Body of pancreas (tissue), 4 donors: Measurements from ENCODE around the gene SH3PXD2A. TPM values are rescaled to one million over a fixed set of nuclear protein-coding genes. Genes with fewer than 3 reads are reported as not detected.

Experiments used
- ATAC-seq: fragments of 150-250 bp; one replicate; pipeline ENCODE4 v1.9.1; 2016
- DNase-seq, 4 donors: peaks; one replicate each; pipeline ENCODE4 v3.0.0-alpha.2; 2019
- H3K27ac ChIP-seq, 4 donors: fragments of 200-600 bp; sonication (generic); 1 replicate in 3 of 4; 2 replicates in 1 of 4; pipeline versions ENCODE4 v1.5.1 to v1.6.1; 2016 to 2019; ENCODE audit warnings: mild to moderate bottlenecking in 1 of 4, mixed read lengths in 1 of 4, moderate library complexity in 1 of 4
- H3K27me3 ChIP-seq, 2 donors: fragments of 200-600 bp; sonication (generic); one replicate each; pipeline ENCODE4 v1.6.0; 2016; ENCODE audit warnings: mild to moderate bottlenecking in 1 of 2
- H3K36me3 ChIP-seq, 2 donors: fragments of 200-600 bp; sonication (generic); replicated peaks in 1 of 2; 2 replicates each; pipeline ENCODE4 v1.5.1; 2016; ENCODE audit warnings: low read depth in 2 of 2; ENCODE audit not compliant: insufficient read depth in 1 of 2
- H3K4me1 ChIP-seq: fragments of 200-600 bp; sonication (generic); one replicate; pipeline ENCODE4 v1.6.0; 2016
- H3K4me3 ChIP-seq, 2 donors: fragments of 200-600 bp; sonication (generic); 1 replicate in 1 of 2; 2 replicates in 1 of 2; pipeline ENCODE4 v1.5.1; 2016 to 2019
- H3K9me3 ChIP-seq, 3 donors: fragments of 200-600 bp; sonication (generic); 1 replicate in 2 of 3; 2 replicates in 1 of 3; pipeline ENCODE4 v1.5.1; 2016
- CTCF ChIP-seq, 7 experiments: fragments of 450-650 bp in 4 of 7; fragments of 200-600 bp in 3 of 7; sonication (generic) in 3 of 7; IDR thresholded peaks; one replicate each; pipeline ENCODE4 v1.5.1; 2016 to 2019; ENCODE audit warnings: antibody characterized with exemption in 7 of 7
- POLR2A ChIP-seq, 3 donors: fragments of 450-650 bp; IDR thresholded peaks; one replicate each; pipeline ENCODE4 v1.6.1; 2016; ENCODE audit warnings: antibody characterized with exemption in 3 of 3, mild to moderate bottlenecking in 2 of 3
- WGBS, 2 donors: methylation state at CpG; one replicate each; pipeline ENCODE4 v1.1.5; 2017; 5-methylcytosine and 5-hydroxymethylcytosine counted together
- intact Hi-C: fragments of 100-400 bp; cut with DNase I; formaldehyde crosslinking; loops from one replicate; pipeline ENCODE4 v1.15.1; 2023
- total RNA-seq, 2 donors: library from RNA; depleted of rRNA; stranded (reverse); fragments of >200 nt; gene quantifications; one replicate each; pipeline ENCODE4 v1.1.0, GENCODE V29; 2016

Gene SH3PXD2A
- total RNA-seq, 2 donors from 2014 or later, result 7.3 to 9.9 TPM

- intact Hi-C loops, result no loop called here
- H3K36me3 ChIP-seq, result no peaks in the 10 kb centered on the region
- H3K27ac ChIP-seq, result no peak overlapping the region
- DNase-seq, result no peak
- no peak for TF ChIP-seq CTCF (IDR thresholded peaks at IDR 0.05)
- no peak for TF ChIP-seq POLR2A (IDR thresholded peaks at IDR 0.05)
- no peak overlapping the region for H3K4me3 ChIP-seq
- H3K9me3 ChIP-seq, result no peaks in the 10 kb centered on the region
- no peak for ATAC-seq
- no peaks in the 10 kb centered on the region for H3K27me3 ChIP-seq
- H3K4me1 ChIP-seq, result no peaks in the 10 kb centered on the region
Observed at GRCh38 chr10:103587073-103587472, 268.3 kb downstream of the SH3PXD2A start.

DNA sequence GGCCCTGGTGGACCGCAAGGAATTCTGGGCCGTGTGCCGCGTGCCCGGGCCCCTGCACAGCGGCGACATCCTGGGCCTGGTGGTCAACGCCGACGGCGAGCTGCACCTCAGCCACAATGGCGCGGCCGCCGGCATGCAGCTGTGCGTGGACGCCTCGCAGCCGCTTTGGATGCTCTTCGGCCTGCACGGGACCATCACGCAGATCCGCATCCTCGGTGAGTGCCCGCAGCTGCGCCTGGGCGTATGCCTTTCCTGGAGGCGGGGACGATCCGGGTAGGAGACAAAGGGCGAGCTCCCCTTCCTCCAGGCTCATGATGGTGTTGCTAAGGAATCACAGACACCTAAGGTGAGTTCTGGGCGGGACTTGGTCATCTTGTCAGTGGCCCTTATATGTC lies 270.4 kb downstream of the SH3PXD2A start:
- WGBS, 2 donors, result 75 to 96% methylated on average over 12 to 19 of the region's 32 CpGs
- no peak overlapping the region for H3K27ac ChIP-seq

DNA sequence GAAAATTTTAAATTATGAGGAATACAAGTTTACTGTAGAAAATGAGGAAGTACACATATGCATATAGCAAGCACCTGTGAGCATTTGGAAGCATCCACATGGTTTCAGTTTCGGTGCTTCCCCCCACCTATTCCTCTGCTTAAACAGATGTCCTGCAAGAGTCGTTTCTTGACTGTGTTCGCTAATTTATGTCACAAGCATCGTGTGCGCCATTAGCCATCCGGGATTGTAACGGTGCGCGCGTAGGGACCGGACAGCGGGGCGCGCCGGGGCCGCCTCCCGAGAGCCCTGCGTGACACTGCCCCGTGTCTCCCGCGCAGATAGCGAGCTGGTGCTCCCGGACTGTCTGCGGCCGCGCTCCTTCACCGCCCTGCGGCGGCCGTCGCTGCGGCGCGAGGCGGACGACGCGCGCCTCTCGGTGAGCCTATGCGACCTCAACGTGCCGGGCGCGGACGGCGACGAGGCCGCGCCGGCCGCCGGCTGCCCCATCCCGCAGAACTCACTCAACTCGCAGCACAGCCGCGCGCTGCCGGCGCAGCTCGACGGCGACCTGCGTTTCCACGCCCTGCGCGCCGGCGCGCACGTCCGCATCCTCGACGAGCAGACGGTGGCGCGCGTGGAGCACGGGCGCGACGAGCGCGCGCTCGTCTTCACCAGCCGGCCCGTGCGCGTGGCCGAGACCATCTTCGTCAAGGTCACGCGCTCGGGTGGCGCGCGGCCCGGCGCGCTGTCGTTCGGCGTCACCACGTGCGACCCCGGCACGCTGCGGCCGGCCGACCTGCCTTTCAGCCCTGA lies 271.0 kb downstream of the SH3PXD2A start:
- peaks cover 2% of the 10 kb centered on the region for H3K4me1 ChIP-seq
- DNase-seq, result no peak
- no peaks in the 10 kb centered on the region for H3K9me3 ChIP-seq
- ATAC-seq, result no peak
- H3K27me3 ChIP-seq, result no peaks in the 10 kb centered on the region
- TF ChIP-seq CTCF (IDR thresholded peaks at IDR 0.05) (no peak), POLR2A (IDR thresholded peaks at IDR 0.05) (no peak)
- intact Hi-C loops, result no loop called here
- no peak overlapping the region for H3K27ac ChIP-seq
- WGBS, 2 donors, result 45 to 74% methylated on average over 47 to 102 of the region's 111 CpGs
- no peak overlapping the region for H3K4me3 ChIP-seq
- H3K36me3 ChIP-seq, result no peaks in the 10 kb centered on the region

More for the DNA sequence above, 270.4 kb downstream of the SH3PXD2A start:
- intact Hi-C loops, result no loop called here
- ATAC-seq (no peak), DNase-seq (no peak)
- Histone ChIP-seq H3K4me3 (no peak overlapping the region), H3K9me3 (no peaks in the 10 kb centered on the region), H3K4me1 (no peaks in the 10 kb centered on the region), H3K27me3 (no peaks in the 10 kb centered on the region), H3K36me3 (no peaks in the 10 kb centered on the region)
- TF ChIP-seq POLR2A (IDR thresholded peaks at IDR 0.05) (no peak), CTCF (IDR thresholded peaks at IDR 0.05) (no peak)

DNA sequence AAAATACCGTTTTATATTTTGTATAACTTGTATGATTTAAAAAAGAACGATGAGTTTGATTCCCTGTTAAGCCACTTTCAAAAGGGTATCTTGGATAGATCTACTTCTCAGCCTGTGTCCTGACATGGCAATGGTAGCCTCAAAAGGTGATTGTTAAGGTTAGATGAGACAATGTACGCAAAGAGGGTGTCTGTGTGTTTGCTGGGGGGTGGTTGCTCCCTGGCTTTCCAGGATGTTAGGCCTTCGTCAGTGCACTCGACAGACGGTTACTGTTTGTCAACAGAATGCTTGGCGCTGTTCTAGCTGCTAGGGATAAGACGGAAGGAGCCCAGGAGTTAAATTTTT lies 271.5 kb downstream of the SH3PXD2A start:
- TF ChIP-seq CTCF (IDR thresholded peaks at IDR 0.05), result no peak
- TF ChIP-seq POLR2A (IDR thresholded peaks at IDR 0.05), result no peak
- intact Hi-C loops, result no loop called here
- ATAC-seq (no peak), DNase-seq (no peak)
- Histone ChIP-seq H3K4me3 (no peak overlapping the region), H3K27ac (no peak overlapping the region), H3K4me1 (peaks cover 8% of the 10 kb centered on the region), H3K9me3 (no peaks in the 10 kb centered on the region), H3K36me3 (no peaks in the 10 kb centered on the region), H3K27me3 (no peaks in the 10 kb centered on the region)
- WGBS, 2 donors, result 82 to 84% methylated on average over 8 of the region's 8 CpGs
